Mucosa of descending colon (tissue), 3 donors: ENCODE data around the gene INTS1. TPM values are rescaled to one million over a fixed set of nuclear protein-coding genes. Genes with fewer than 3 reads are reported as not detected.

Source experiments
- ATAC-seq: fragments of 200-7000 bp; cut with Tn5 transposase; one replicate; pipeline ENCODE4 v1.9.1; 2020; ENCODE audit warnings: mild to moderate bottlenecking, moderate library complexity
- DNase-seq, 3 donors: peaks; one replicate each; pipeline ENCODE4 v3.0.0-alpha.2; 2020
- H3K36me3 ChIP-seq: fragments of 200-600 bp; one replicate; pipeline ENCODE4 v1.8.0; 2021; ENCODE audit warnings: low read depth, mild to moderate bottlenecking
- H3K4me1 ChIP-seq: fragments of 200-600 bp; one replicate; pipeline ENCODE4 v1.8.0; 2021; ENCODE audit warnings: low read depth, mild to moderate bottlenecking
- H3K4me3 ChIP-seq: fragments of 200-600 bp; one replicate; pipeline ENCODE4 v1.8.0; 2021; ENCODE audit warnings: mild to moderate bottlenecking
- H3K9me3 ChIP-seq: fragments of 200-600 bp; one replicate; pipeline ENCODE4 v1.8.0; 2021; ENCODE audit warnings: mild to moderate bottlenecking
- intact Hi-C, 2 donors: fragments of 100-400 bp; cut with DNase I in 1 of 2; cut with micrococcal nuclease in 1 of 2; formaldehyde crosslinking; loops; one replicate each; pipeline versions ENCODE4 v1.11.0 to v1.11.1; 2022; cut with DNase I, micrococcal nuclease
- total RNA-seq, 3 donors: library from RNA; stranded (reverse); fragmentation: NEBNext Ultra II Directional in 2 of 3; extraction: Animal tissue kit (Norgen Biotek cat#: 25700) in 2 of 3; gene quantifications; one replicate each; pipeline versions ENCODE4 v1.2.1 to v1.2.4, GENCODE V29; 2021 to 2023
- TF ChIP-seq, protein P1 (sequence below): fragments of 200-600 bp; IDR thresholded peaks from one replicate; pipeline ENCODE4 v1.8.0; 2022; ENCODE audit warnings: antibody characterized with exemption, mild to moderate bottlenecking
- donor health status: DM: no; HTN: no; CAD: no; lungs with moderate emphysema.
- donor health status: DM: no; HTN: no; CAD: no.
- donor health status: DM: no; HTN: yes; CAD: no.

INTS1 gene
- total RNA-seq, 3 donors from 2014 or later, result 79.6 to 94.3 (median 88.0) TPM

GRCh38 chr7:1487466-1487865 is 16.7 kb downstream of the INTS1 start:
- H3K36me3 ChIP-seq, result peaks cover 15% of the 10 kb centered on the region
- H3K9me3 ChIP-seq, result no peaks in the 10 kb centered on the region
- intact Hi-C loops, result loop anchor here in 1 of 2 donors (10.0 kb wide), 1 partner anchor 263 kb away; no protein-coding TSS in a partner anchor

GRCh38 chr7:1486571-1486970 is 17.6 kb downstream of the INTS1 start:
- intact Hi-C loops, result loop anchor here in 1 of 2 donors (10.0 kb wide), 1 partner anchor 262 kb away; no protein-coding TSS in a partner anchor
- H3K36me3 ChIP-seq, result peaks cover 20% of the 10 kb centered on the region
- ATAC-seq (no peak), DNase-seq (no peak)
- TF ChIP-seq, protein P1, sequence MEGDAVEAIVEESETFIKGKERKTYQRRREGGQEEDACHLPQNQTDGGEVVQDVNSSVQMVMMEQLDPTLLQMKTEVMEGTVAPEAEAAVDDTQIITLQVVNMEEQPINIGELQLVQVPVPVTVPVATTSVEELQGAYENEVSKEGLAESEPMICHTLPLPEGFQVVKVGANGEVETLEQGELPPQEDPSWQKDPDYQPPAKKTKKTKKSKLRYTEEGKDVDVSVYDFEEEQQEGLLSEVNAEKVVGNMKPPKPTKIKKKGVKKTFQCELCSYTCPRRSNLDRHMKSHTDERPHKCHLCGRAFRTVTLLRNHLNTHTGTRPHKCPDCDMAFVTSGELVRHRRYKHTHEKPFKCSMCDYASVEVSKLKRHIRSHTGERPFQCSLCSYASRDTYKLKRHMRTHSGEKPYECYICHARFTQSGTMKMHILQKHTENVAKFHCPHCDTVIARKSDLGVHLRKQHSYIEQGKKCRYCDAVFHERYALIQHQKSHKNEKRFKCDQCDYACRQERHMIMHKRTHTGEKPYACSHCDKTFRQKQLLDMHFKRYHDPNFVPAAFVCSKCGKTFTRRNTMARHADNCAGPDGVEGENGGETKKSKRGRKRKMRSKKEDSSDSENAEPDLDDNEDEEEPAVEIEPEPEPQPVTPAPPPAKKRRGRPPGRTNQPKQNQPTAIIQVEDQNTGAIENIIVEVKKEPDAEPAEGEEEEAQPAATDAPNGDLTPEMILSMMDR, result no peak
- no peaks in the 10 kb centered on the region for H3K4me1 ChIP-seq
- no peaks in the 10 kb centered on the region for H3K9me3 ChIP-seq
- no peak overlapping the region for H3K4me3 ChIP-seq

More at GRCh38 chr7:1487466-1487865, 16.7 kb downstream of the INTS1 start:
- no peak for DNase-seq
- TF ChIP-seq, protein P1, result no peak
- Histone ChIP-seq H3K4me1 (no peaks in the 10 kb centered on the region), H3K4me3 (no peak overlapping the region)
- ATAC-seq, result no peak

GRCh38 chr7:1485156-1485555 is 19.0 kb downstream of the INTS1 start:
- no peak for ATAC-seq
- H3K4me1 ChIP-seq, result no peaks in the 10 kb centered on the region
- TF ChIP-seq, protein P1, result no peak
- no peak overlapping the region for H3K4me3 ChIP-seq
- intact Hi-C loops, result loop anchor here in 1 of 2 donors (10.0 kb wide), 1 partner anchor 260 kb away; no protein-coding TSS in a partner anchor
- H3K9me3 ChIP-seq, result no peaks in the 10 kb centered on the region
- DNase-seq, result no peak
- peaks cover 18% of the 10 kb centered on the region for H3K36me3 ChIP-seq

DNA sequence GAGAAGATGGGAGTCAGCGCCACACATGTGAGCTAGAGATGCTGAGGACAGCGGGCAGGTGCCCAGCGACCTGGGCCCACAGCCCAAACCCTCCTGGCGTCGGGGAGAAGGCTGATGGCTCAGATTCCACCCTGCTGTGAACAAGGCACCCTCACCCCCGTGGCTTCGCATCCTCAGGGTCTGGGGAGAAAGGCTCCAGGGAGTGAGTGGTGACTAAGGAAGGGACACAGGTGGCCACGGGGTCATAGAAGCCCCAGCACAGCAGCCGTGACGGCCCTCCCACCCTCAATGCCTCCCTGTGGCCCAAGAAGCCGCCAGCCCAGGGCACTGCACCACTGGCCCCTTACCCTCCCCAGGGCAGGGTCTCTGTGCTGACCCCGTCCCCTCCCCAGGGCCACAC is 19.6 kb downstream of the INTS1 start:
- TF ChIP-seq, protein P1, result no peak
- ATAC-seq (no peak), DNase-seq (no peak)
- no peaks in the 10 kb centered on the region for H3K9me3 ChIP-seq
- intact Hi-C loops, result loop anchor here in 1 of 2 donors (10.0 kb wide), 1 partner anchor 260 kb away; no protein-coding TSS in a partner anchor
- no peak overlapping the region for H3K4me3 ChIP-seq
- H3K36me3 ChIP-seq, result peaks cover 15% of the 10 kb centered on the region
- no peaks in the 10 kb centered on the region for H3K4me1 ChIP-seq

GRCh38 chr7:1483536-1484505 is 20.4 kb downstream of the INTS1 start:
- TF ChIP-seq, protein P1, result no peak
- no peak for ATAC-seq
- no peaks in the 10 kb centered on the region for H3K9me3 ChIP-seq
- no peak for DNase-seq
- intact Hi-C loops, result loop anchor here in 1 of 2 donors (10.0 kb wide), 1 partner anchor 259 kb away; no protein-coding TSS in a partner anchor
- H3K4me1 ChIP-seq, result no peaks in the 10 kb centered on the region
- peaks cover 15% of the 10 kb centered on the region for H3K36me3 ChIP-seq
- H3K4me3 ChIP-seq, result no peak overlapping the region
